ENCODE results near the gene ZNF362.
"Not testable (repeated sequence)": the region's sequence is repeated elsewhere in the genome, so short reads cannot be mapped to it uniquely, and the experiment has no call there.

The ZNF362 gene

GRCh38 chr1:33309351-33309750, 53.1 kb downstream of the ZNF362 start:
- DNase-seq = not testable (repeated sequence)

- no peak for DNase-seq
Observed at GRCh38 chr1:33310702-33311101, 54.4 kb downstream of the ZNF362 start.

GRCh38 chr1:33311706-33312412, 55.6 kb downstream of the ZNF362 start:
- no peak for DNase-seq

- no peak for DNase-seq
Observed at GRCh38 chr1:33312413-33312749, 56.1 kb downstream of the ZNF362 start.

- DNase-seq = no peak
Observed at GRCh38 chr1:33314416-33314815, 58.1 kb downstream of the ZNF362 start.

- DNase-seq = no peak
Observed at GRCh38 chr1:33316601-33317000, 60.3 kb downstream of the ZNF362 start.

GRCh38 chr1:33317354-33317753, 61.1 kb downstream of the ZNF362 start:
- no peak for DNase-seq

- DNase-seq = no peak
Observed at GRCh38 chr1:33317946-33318345, 61.7 kb downstream of the ZNF362 start.

GRCh38 chr1:33319186-33319948, 63.1 kb downstream of the ZNF362 start:
- DNase-seq = no peak

- DNase-seq = no peak
Observed at GRCh38 chr1:33319949-33320618, 63.8 kb downstream of the ZNF362 start.

- no peak for DNase-seq
Observed at GRCh38 chr1:33320619-33321165, 64.4 kb downstream of the ZNF362 start, which contains the start of gene A3GALT2. Gene A3GALT2, minus strand, starts transcription at chr1:33321098. Its CDS starts 0 bp downstream, at chr1:33321098.

- no peak for DNase-seq
Observed at GRCh38 chr1:33321178-33321577, 64.9 kb downstream of the ZNF362 start.

- DNase-seq = no peak
Observed at GRCh38 chr1:33322109-33322508, 65.8 kb downstream of the ZNF362 start.

- DNase-seq = no peak
Observed at GRCh38 chr1:33322870-33323585, 66.7 kb downstream of the ZNF362 start.

- no peak for DNase-seq
Observed at GRCh38 chr1:33323663-33324477, 67.6 kb downstream of the ZNF362 start.

- DNase-seq = no peak
Observed at GRCh38 chr1:33324677-33325575, 68.6 kb downstream of the ZNF362 start.

GRCh38 chr1:33326785-33327184, 70.5 kb downstream of the ZNF362 start:
- no peak for DNase-seq

GRCh38 chr1:33327587-33328325, 71.5 kb downstream of the ZNF362 start:
- DNase-seq = no peak

- DNase-seq = no peak
Observed at GRCh38 chr1:33328817-33329216, 72.5 kb downstream of the ZNF362 start.

All from NCI-H748 treated with DMSO at 0.1 percent for 48 hours (cell line).